ENCODE measurements around the gene ESR1. TPM values are rescaled to one million over a fixed set of nuclear protein-coding genes. Genes with fewer than 3 reads are reported as not detected.

Gene ESR1
- total and polyA plus RNA-seq, 9 of the 15 experiments (the other 6 are each of a cell fraction or from before 2014, with no cell fraction given) = 0.03 to 0.27 (median 0.08) TPM; not detected in 1

DNA sequence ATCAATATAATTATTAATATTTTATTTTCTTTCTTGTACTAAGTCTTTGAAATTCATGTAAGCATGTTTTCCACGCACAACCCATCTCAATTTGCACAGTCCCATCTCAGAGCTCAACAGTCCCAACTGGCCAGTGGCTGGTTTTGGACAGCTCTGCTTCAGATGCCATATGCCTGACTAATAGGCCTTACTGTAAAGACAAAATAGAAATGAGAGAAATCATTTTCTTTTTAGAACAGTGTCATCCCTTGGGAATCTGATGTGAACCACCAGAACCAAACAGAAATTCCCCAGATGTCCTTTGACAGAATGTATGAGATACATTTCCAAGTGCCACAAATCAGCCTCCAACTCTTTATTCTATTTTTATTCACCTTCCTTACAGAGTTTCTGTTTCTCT, 338.9 kb downstream of the ESR1 start:
- H3K4me2 ChIP-seq (ENCODE audit: insufficient read depth, low read length) = no peak overlapping the region
- ChIA-PET POLR2A (no interaction called here), CTCF (ENCODE audit: low intra/inter-chr PET ratio) (no interaction called here)
- in situ Hi-C loops (cut with MboI) = no loop called here
- 0% methylated on average over 1 of the region's 1 CpG for WGBS (ENCODE audit: insufficient coverage, low coverage, missing lambda C conversion rate)
- intact Hi-C loops (cut with micrococcal nuclease) = no loop called here
- BruUV-seq (replicated peaks) = no TSS peak
- TF ChIP-seq CHD7 (IDR thresholded peaks at IDR 0.05; ENCODE audit: low read depth, low read length) = no peak
- no peak for TF ChIP-seq MECOM (CRISPR knock-in tag; IDR thresholded peaks at IDR 0.05)
- no peak for TF ChIP-seq STAT5A (IDR thresholded peaks at IDR 0.05; ENCODE audit: borderline replicate concordance, low read length)
- no peak for TF ChIP-seq DPF2 (IDR thresholded peaks at IDR 0.05)
- no peak for TF ChIP-seq SPI1 (IDR thresholded peaks at IDR 0.05; ENCODE audit: borderline replicate concordance, low read depth, low read length)
- no peaks in the 10 kb centered on the region for H4K20me1 ChIP-seq (replicated peaks; ENCODE audit: control insufficient read depth, insufficient read depth, low read length)
- H3K9me3 ChIP-seq (replicated peaks; ENCODE audit: control insufficient read depth, insufficient read depth, low read depth, low read length) = no peaks in the 10 kb centered on the region
- H3K4me1 ChIP-seq (replicated peaks in 1 of 2; ENCODE audit: control insufficient read depth in 2 of 2, insufficient read depth in 2 of 2, low read length in 2 of 2) = no peaks in the 10 kb centered on the region
- no peak overlapping the region for H3K9ac ChIP-seq (ENCODE audit: insufficient read depth in 1 of 2, low read depth in 2 of 2, low read length in 2 of 2)
- no peak overlapping the region for H3K27ac ChIP-seq (ENCODE audit: extremely low read depth, low read depth, low read length)
- no peak for DNase-seq (ENCODE audit: extremely low read depth in 1 of 4, low spot score in 3 of 4)
- H3K36me3 ChIP-seq (ENCODE audit: control insufficient read depth, insufficient read depth, low read length) = no peaks in the 10 kb centered on the region
- H3K27me3 ChIP-seq (ENCODE audit: control insufficient read depth in 2 of 2, insufficient read depth in 2 of 2, low read length in 2 of 2) = peaks cover 11 to 14% of the 10 kb centered on the region in 2 experiments; a peak in 3 of 5 replicates
- ATAC-seq = no peak
- no peak overlapping the region for H3K4me3 ChIP-seq
- H2AFZ ChIP-seq (ENCODE audit: low read depth, low read length) = no peak overlapping the region
- FAIRE-seq = no peak
- H3K79me2 ChIP-seq (ENCODE audit: control insufficient read depth, insufficient read depth, low read length) = no peaks in the 10 kb centered on the region
- no peaks in the 10 kb centered on the region for H3K9me1 ChIP-seq (ENCODE audit: control insufficient read depth, insufficient read depth, low read length)
